ENCODE measurements around the gene AVP.
"Not testable (repeated sequence)": the region's sequence is repeated elsewhere in the genome, so short reads cannot be mapped to it uniquely, and the experiment has no call there.

Gene AVP

DNA sequence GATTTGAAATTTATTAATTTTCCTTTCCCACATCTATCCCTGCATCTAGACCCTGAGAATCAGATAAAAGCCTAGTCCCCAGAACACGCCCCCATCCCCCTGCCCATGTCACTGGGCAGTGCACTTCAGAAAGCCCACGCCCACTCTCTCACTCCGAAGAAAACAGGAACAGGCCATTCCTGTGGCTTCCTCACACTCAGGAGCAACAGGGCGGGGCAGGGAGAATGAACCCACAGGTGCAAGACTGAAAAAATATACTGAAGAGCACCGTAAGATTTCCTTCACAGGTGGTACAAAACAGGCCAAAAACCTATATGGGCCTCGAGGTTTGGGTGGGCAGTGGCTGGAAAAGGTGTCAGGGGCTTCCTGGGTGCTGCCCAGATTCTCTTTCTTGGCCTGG lies 9.7 kb downstream of the AVP start:
- Histone ChIP-seq H3K9me2 (replicated peaks; ENCODE audit: insufficient read depth, low read length) (no peaks in the 10 kb centered on the region), H3F3A (ENCODE audit: insufficient read depth) (no peaks in the 10 kb centered on the region), H3K4me3 (ENCODE audit: insufficient read depth, low read length, poor library complexity, severe bottlenecking) (no peak overlapping the region), H3K9me3 (ENCODE audit: insufficient read depth, low read length) (no peaks in the 10 kb centered on the region), H3K4me2 (ENCODE audit: low read depth, low read length, poor library complexity, severe bottlenecking) (no peak overlapping the region), H3K36me3 (ENCODE audit: low read length) (no peaks in the 10 kb centered on the region), H2AFZ (ENCODE audit: low read depth, low read length, severe bottlenecking) (no peak overlapping the region), H3K9ac (ENCODE audit: low read length) (no peak overlapping the region), H3K79me2 (ENCODE audit: insufficient read depth, low read length) (no peaks in the 10 kb centered on the region), H3K27ac (ENCODE audit: low read depth, low read length) (no peak overlapping the region), H3K27me3 (ENCODE audit: low read length) (no peaks in the 10 kb centered on the region), H4K20me1 (ENCODE audit: low read depth, low read length) (no peaks in the 10 kb centered on the region)
- TF ChIP-seq EZH2phosphoT487 (conservative IDR thresholded peaks at IDR 0.05; ENCODE audit: low read length) = no peak
- TF ChIP-seq, protein P1, sequence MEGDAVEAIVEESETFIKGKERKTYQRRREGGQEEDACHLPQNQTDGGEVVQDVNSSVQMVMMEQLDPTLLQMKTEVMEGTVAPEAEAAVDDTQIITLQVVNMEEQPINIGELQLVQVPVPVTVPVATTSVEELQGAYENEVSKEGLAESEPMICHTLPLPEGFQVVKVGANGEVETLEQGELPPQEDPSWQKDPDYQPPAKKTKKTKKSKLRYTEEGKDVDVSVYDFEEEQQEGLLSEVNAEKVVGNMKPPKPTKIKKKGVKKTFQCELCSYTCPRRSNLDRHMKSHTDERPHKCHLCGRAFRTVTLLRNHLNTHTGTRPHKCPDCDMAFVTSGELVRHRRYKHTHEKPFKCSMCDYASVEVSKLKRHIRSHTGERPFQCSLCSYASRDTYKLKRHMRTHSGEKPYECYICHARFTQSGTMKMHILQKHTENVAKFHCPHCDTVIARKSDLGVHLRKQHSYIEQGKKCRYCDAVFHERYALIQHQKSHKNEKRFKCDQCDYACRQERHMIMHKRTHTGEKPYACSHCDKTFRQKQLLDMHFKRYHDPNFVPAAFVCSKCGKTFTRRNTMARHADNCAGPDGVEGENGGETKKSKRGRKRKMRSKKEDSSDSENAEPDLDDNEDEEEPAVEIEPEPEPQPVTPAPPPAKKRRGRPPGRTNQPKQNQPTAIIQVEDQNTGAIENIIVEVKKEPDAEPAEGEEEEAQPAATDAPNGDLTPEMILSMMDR (IDR thresholded peaks at IDR 0.05; ENCODE audit: insufficient read depth, low read length, poor library complexity, severe bottlenecking) = no peak

DNA sequence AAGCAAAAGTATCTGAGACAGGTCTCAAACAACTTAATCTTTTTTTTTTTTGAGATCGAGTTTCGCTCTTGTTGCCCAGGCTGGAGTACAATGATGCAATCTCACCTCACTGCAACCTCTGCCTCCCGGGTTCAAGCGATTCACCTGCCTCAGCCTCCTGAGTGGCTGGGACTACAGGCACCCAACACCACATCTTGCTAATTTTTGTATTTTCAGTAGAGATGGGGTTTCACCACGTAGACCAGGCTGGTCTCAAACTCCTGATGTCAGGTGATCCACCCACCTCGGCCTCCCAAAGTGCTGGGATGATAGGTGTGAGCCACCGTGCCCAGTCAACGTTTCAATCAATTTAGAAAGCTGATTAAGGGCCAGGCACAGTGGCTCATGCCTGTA lies 11.3 kb downstream of the AVP start:
- not testable (repeated sequence) for H3K9me2 ChIP-seq (replicated peaks; ENCODE audit: insufficient read depth, low read length); H3K9ac ChIP-seq (ENCODE audit: low read length); H3K4me3 ChIP-seq (ENCODE audit: insufficient read depth, low read length, poor library complexity, severe bottlenecking); H2AFZ ChIP-seq (ENCODE audit: low read depth, low read length, severe bottlenecking); H3K79me2 ChIP-seq (ENCODE audit: insufficient read depth, low read length); H3K36me3 ChIP-seq (ENCODE audit: low read length); H4K20me1 ChIP-seq (ENCODE audit: low read depth, low read length); H3K4me2 ChIP-seq (ENCODE audit: low read depth, low read length, poor library complexity, severe bottlenecking); H3K27me3 ChIP-seq (ENCODE audit: low read length); H3F3A ChIP-seq (ENCODE audit: insufficient read depth); H3K27ac ChIP-seq (ENCODE audit: low read depth, low read length); H3K9me3 ChIP-seq (ENCODE audit: insufficient read depth, low read length)

DNA sequence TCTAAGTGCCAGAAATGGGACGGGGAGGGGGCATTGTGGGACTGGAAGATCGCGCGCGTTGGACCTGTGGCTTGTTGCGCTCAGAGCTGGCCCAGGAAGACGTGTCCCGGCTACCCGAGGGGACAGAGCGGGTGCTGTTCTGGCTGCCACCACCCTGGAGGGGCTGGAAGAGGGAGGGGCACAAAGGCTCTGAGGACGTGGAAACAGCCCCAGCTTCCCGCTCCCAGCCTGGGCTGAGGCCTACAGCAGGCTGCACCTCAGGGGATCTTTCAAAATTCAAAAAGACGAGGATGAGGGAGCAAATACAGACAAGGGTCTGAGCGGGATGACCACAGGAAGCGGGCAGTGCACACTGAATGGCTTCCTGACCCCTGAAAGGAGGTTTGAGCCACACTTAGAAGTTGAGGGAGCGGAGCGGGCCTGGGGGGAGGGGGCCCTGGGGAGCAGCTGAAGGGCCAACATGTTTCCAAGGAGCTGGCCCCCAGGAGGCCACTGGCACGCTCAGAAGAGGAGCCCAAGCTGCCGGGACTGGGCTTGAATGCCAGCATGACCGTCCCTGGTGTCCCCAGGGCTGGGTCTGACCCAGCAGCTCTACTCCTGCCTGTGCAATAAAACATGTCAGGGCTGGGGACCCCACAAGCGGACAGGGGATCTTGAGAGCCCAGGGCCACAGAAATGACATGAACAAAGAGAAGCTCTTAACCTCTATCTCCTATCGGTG lies 11.8 kb downstream of the AVP start:
- H4K20me1 ChIP-seq (ENCODE audit: low read depth, low read length) = no peaks in the 10 kb centered on the region
- no peaks in the 10 kb centered on the region for H3K27me3 ChIP-seq (ENCODE audit: low read length)
- H3K4me3 ChIP-seq (ENCODE audit: insufficient read depth, low read length, poor library complexity, severe bottlenecking) = no peak overlapping the region
- no peaks in the 10 kb centered on the region for H3K36me3 ChIP-seq (ENCODE audit: low read length)
- H3F3A ChIP-seq (ENCODE audit: insufficient read depth) = no peaks in the 10 kb centered on the region
- H3K9me2 ChIP-seq (replicated peaks; ENCODE audit: insufficient read depth, low read length) = no peaks in the 10 kb centered on the region
- no peaks in the 10 kb centered on the region for H3K79me2 ChIP-seq (ENCODE audit: insufficient read depth, low read length)
- no peak overlapping the region for H3K4me2 ChIP-seq (ENCODE audit: low read depth, low read length, poor library complexity, severe bottlenecking)
- no peak overlapping the region for H3K9ac ChIP-seq (ENCODE audit: low read length)
- TF ChIP-seq, protein P1 (IDR thresholded peaks at IDR 0.05; ENCODE audit: insufficient read depth, low read length, poor library complexity, severe bottlenecking) = no peak
- no peak for TF ChIP-seq EZH2phosphoT487 (conservative IDR thresholded peaks at IDR 0.05; ENCODE audit: low read length)
- H3K27ac ChIP-seq (ENCODE audit: low read depth, low read length) = no peak overlapping the region
- H3K9me3 ChIP-seq (ENCODE audit: insufficient read depth, low read length) = no peaks in the 10 kb centered on the region
- no peak overlapping the region for H2AFZ ChIP-seq (ENCODE audit: low read depth, low read length, severe bottlenecking)

DNA sequence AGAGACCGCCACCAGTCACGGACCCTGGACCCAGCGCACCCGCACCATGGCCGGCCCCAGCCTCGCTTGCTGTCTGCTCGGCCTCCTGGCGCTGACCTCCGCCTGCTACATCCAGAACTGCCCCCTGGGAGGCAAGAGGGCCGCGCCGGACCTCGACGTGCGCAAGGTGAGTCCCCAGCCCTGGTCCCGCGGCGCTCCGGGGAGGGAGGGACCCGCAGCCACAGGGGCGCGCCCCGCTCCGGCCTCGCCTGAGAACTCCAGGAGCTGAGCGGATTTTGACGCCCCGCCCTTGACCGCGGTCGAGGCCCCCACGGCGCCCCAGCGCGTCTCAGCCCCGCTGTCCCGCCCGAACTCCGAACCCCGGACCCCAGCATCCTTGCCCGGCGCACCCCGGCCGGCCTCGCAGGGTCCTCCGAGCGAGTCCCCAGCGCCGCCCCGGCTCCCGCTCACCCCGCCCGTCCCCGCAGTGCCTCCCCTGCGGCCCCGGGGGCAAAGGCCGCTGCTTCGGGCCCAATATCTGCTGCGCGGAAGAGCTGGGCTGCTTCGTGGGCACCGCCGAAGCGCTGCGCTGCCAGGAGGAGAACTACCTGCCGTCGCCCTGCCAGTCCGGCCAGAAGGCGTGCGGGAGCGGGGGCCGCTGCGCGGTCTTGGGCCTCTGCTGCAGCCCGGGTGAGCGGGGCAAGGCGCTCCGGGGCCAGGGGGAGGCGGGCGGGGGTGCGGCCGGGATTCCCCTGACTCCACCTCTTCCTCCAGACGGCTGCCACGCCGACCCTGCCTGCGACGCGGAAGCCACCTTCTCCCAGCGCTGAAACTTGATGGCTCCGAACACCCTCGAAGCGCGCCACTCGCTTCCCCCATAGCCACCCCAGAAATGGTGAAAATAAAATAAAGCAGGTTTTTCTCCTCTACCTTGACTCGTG lies 12.7 kb downstream of the AVP start, which contains the start of gene OXT:
OXT (plus strand) TSS at position 11 of the 920 bp plus-strand sequence; CDS start at position 47, 36 bp downstream.
- H3K4me2 ChIP-seq (ENCODE audit: low read depth, low read length, poor library complexity, severe bottlenecking) = no peak within 1 kb of the TSS
- no peak within 1 kb of the TSS for H3K9ac ChIP-seq (ENCODE audit: low read length)
- TF ChIP-seq EZH2phosphoT487 (conservative IDR thresholded peaks at IDR 0.05; ENCODE audit: low read length) = no peak
- TF ChIP-seq, protein P1 (IDR thresholded peaks at IDR 0.05; ENCODE audit: insufficient read depth, low read length, poor library complexity, severe bottlenecking) = no peak

More for the DNA sequence above, 12.7 kb downstream of the AVP start, which contains the start of gene OXT:
- no peaks in the 10 kb centered on the region for H3K27me3 ChIP-seq (ENCODE audit: low read length)
- no peaks in the 10 kb centered on the region for H4K20me1 ChIP-seq (ENCODE audit: low read depth, low read length)
- H3K4me3 ChIP-seq (ENCODE audit: insufficient read depth, low read length, poor library complexity, severe bottlenecking) = no peak within 1 kb of the TSS
- no peaks in the 10 kb centered on the region for H3K36me3 ChIP-seq (ENCODE audit: low read length)
- no peaks in the 10 kb centered on the region for H3K9me2 ChIP-seq (replicated peaks; ENCODE audit: insufficient read depth, low read length)
- H3K27ac ChIP-seq (ENCODE audit: low read depth, low read length) = no peak within 1 kb of the TSS
- no peaks in the 10 kb centered on the region for H3K9me3 ChIP-seq (ENCODE audit: insufficient read depth, low read length)
- H3K79me2 ChIP-seq (ENCODE audit: insufficient read depth, low read length) = no peaks in the 10 kb centered on the region
- H3F3A ChIP-seq (ENCODE audit: insufficient read depth) = no peaks in the 10 kb centered on the region
- no peak within 1 kb of the TSS for H2AFZ ChIP-seq (ENCODE audit: low read depth, low read length, severe bottlenecking)

All from SU-DHL-6 (cell line).